Measurements from ENCODE around the gene LPCAT3. TPM values are rescaled to one million over a fixed set of nuclear protein-coding genes. Genes with fewer than 3 reads are reported as not detected.

LPCAT3 gene
- total and polyA plus RNA-seq, 2 of the 13 experiments (the other 11 are each of a cell fraction or from before 2014, with no cell fraction given), result 44.5 to 64.3 TPM

GRCh38 chr12:6957741-6958608, 60.3 kb downstream of the LPCAT3 start (continued):
- TF ChIP-seq, protein P1, sequence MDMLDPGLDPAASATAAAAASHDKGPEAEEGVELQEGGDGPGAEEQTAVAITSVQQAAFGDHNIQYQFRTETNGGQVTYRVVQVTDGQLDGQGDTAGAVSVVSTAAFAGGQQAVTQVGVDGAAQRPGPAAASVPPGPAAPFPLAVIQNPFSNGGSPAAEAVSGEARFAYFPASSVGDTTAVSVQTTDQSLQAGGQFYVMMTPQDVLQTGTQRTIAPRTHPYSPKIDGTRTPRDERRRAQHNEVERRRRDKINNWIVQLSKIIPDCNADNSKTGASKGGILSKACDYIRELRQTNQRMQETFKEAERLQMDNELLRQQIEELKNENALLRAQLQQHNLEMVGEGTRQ (IDR thresholded peaks at IDR 0.05; ENCODE audit: low read depth, low read length), result no peak
- TF ChIP-seq, protein P1 (CRISPR knock-in tag; IDR thresholded peaks at IDR 0.05; ENCODE audit: borderline replicate concordance), result no peak
- no peak for TF ChIP-seq PRDM10 (CRISPR knock-in tag; IDR thresholded peaks at IDR 0.05; ENCODE audit: low read depth)
- TF ChIP-seq KLF11 (CRISPR knock-in tag; IDR thresholded peaks at IDR 0.05), result no peak
- TF ChIP-seq, protein P2, sequence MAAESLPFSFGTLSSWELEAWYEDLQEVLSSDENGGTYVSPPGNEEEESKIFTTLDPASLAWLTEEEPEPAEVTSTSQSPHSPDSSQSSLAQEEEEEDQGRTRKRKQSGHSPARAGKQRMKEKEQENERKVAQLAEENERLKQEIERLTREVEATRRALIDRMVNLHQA (CRISPR knock-in tag; IDR thresholded peaks at IDR 0.05), result no peak
- no peak for TF ChIP-seq POGZ (CRISPR knock-in tag; IDR thresholded peaks at IDR 0.05)

Data from HepG2 (cell line).